ENCODE results near the gene ZNF614. TPM values are rescaled to one million over a fixed set of nuclear protein-coding genes. Genes with fewer than 3 reads are reported as not detected.
A peak's percentile ranks its signal among the peaks of the same experiment; 100 is the strongest.

ZNF614 gene
- total and polyA plus RNA-seq, 9 of the 15 experiments (the other 6 are each of a cell fraction or from before 2014, with no cell fraction given) = 4.9 to 16.3 (median 11.4) TPM

GRCh38 chr19:52039169-52039568 is 11.0 kb upstream of the ZNF614 start:
- Histone ChIP-seq H3K4me1 (replicated peaks in 1 of 2; ENCODE audit: control insufficient read depth in 2 of 2, insufficient read depth in 2 of 2, low read length in 2 of 2) (no peaks in the 10 kb centered on the region), H3K27me3 (ENCODE audit: control insufficient read depth in 2 of 2, insufficient read depth in 2 of 2, low read length in 2 of 2) (no peaks in the 10 kb centered on the region), H3K9me1 (ENCODE audit: control insufficient read depth, insufficient read depth, low read length) (no peaks in the 10 kb centered on the region), H2AFZ (ENCODE audit: low read depth, low read length) (no peak overlapping the region), H4K20me1 (replicated peaks; ENCODE audit: control insufficient read depth, insufficient read depth, low read length) (no peaks in the 10 kb centered on the region), H3K4me2 (ENCODE audit: insufficient read depth, low read length) (no peak overlapping the region), H3K4me3 (no peak overlapping the region), H3K9ac (ENCODE audit: insufficient read depth in 1 of 2, low read depth in 2 of 2, low read length in 2 of 2) (no peak overlapping the region), H3K27ac (ENCODE audit: extremely low read depth, low read depth, low read length) (no peak overlapping the region), H3K79me2 (ENCODE audit: control insufficient read depth, insufficient read depth, low read length) (no peaks in the 10 kb centered on the region), H3K36me3 (ENCODE audit: control insufficient read depth, insufficient read depth, low read length) (peaks cover 47% of the 10 kb centered on the region; the same call in 2 of the 3 replicates), H3K9me3 (replicated peaks; ENCODE audit: control insufficient read depth, insufficient read depth, low read depth, low read length) (peaks cover 17% of the 10 kb centered on the region)
- in situ Hi-C loops (cut with MboI) = no loop called here
- ATAC-seq (no peak), DNase-seq (ENCODE audit: extremely low read depth in 1 of 4, low spot score in 3 of 4) (no peak), FAIRE-seq (peak; percentile 48)
- intact Hi-C loops (cut with micrococcal nuclease) = no loop called here
- POLR2A ChIA-PET = interaction anchor here (1.0 kb wide), 1 partner anchor 11 kb away, joined by 7 read pairs; the partner anchor contains the start of gene ZNF614
- CTCF ChIA-PET (ENCODE audit: low intra/inter-chr PET ratio) = no interaction called here
- BruUV-seq (replicated peaks) = no TSS peak
- 87% methylated on average over 4 of the region's 4 CpGs for WGBS (ENCODE audit: insufficient coverage, low coverage, missing lambda C conversion rate)
- no peak for TF ChIP-seq GATAD2A (IDR thresholded peaks at IDR 0.05)
- TF ChIP-seq REST (IDR thresholded peaks at IDR 0.05; ENCODE audit: borderline replicate concordance) = no peak
- no peak for TF ChIP-seq REST (CRISPR knock-in tag; IDR thresholded peaks at IDR 0.05; ENCODE audit: low read depth)
- TF ChIP-seq MIER1 (IDR thresholded peaks at IDR 0.05; ENCODE audit: low read depth) = no peak
- no peak for TF ChIP-seq ESRRB (CRISPR knock-in tag; IDR thresholded peaks at IDR 0.05; ENCODE audit: borderline replicate concordance)
- TF ChIP-seq, protein P1, sequence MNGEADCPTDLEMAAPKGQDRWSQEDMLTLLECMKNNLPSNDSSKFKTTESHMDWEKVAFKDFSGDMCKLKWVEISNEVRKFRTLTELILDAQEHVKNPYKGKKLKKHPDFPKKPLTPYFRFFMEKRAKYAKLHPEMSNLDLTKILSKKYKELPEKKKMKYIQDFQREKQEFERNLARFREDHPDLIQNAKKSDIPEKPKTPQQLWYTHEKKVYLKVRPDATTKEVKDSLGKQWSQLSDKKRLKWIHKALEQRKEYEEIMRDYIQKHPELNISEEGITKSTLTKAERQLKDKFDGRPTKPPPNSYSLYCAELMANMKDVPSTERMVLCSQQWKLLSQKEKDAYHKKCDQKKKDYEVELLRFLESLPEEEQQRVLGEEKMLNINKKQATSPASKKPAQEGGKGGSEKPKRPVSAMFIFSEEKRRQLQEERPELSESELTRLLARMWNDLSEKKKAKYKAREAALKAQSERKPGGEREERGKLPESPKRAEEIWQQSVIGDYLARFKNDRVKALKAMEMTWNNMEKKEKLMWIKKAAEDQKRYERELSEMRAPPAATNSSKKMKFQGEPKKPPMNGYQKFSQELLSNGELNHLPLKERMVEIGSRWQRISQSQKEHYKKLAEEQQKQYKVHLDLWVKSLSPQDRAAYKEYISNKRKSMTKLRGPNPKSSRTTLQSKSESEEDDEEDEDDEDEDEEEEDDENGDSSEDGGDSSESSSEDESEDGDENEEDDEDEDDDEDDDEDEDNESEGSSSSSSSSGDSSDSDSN (IDR thresholded peaks at IDR 0.05; ENCODE audit: borderline replicate concordance in 1 of 2, low read depth in 2 of 2, low read length in 2 of 2) = no peak
- no peak for TF ChIP-seq HCFC1 (IDR thresholded peaks at IDR 0.05; ENCODE audit: low read depth, low read length)
- TF ChIP-seq SMAD3 (CRISPR knock-in tag; conservative IDR thresholded peaks at IDR 0.05) = no peak
- no peak for TF ChIP-seq SAFB (IDR thresholded peaks at IDR 0.05; ENCODE audit: borderline replicate concordance, low read depth, low read length)
- TF ChIP-seq PYGO2 (tag; IDR thresholded peaks at IDR 0.05) = no peak
- TF ChIP-seq EWSR1 (IDR thresholded peaks at IDR 0.05; ENCODE audit: borderline replicate concordance, low read depth, partially characterized antibody) = no peak
- TF ChIP-seq SMAD1 (IDR thresholded peaks at IDR 0.05; ENCODE audit: low read depth, low read length, partially characterized antibody) = no peak
- no peak for TF ChIP-seq WHSC1 (IDR thresholded peaks at IDR 0.05; ENCODE audit: low read length)

Data from K562 (cell line).